Smooth muscle cell (in vitro differentiated cells): ENCODE results near the gene NUBP1. TPM values are rescaled to one million over a fixed set of nuclear protein-coding genes. Genes with fewer than 3 reads are reported as not detected.
"Not testable (repeated sequence)": the region's sequence is repeated elsewhere in the genome, so short reads cannot be mapped to it uniquely, and the experiment has no call there.

Source experiments
- DNase-seq: peaks from one replicate; lab custom pipeline; 2025; ENCODE audit not compliant: unreplicated experiment; lab: John Stamatoyannopoulos, UW
- H2AFZ ChIP-seq: fragments of 200-600 bp; sonication (generic); 2 replicates; pipeline ENCODE4 v1.6.0; 2016; ENCODE audit warnings: antibody characterized with exemption, low read depth, mild to moderate bottlenecking
- H3F3A ChIP-seq: fragments of 200-600 bp; sonication (generic); 2 replicates; pipeline ENCODE4 v1.6.0; 2017; ENCODE audit warnings: antibody characterized with exemption, low read depth
- H3K27ac ChIP-seq: fragments of 200-600 bp; sonication (generic); 2 replicates; pipeline ENCODE4 v1.5.1; 2016; ENCODE audit warnings: low read depth, mild to moderate bottlenecking
- H3K27me3 ChIP-seq: fragments of 200-600 bp; sonication (generic); 2 replicates; pipeline ENCODE4 v1.6.1; 2016; ENCODE audit warnings: low read depth, mild to moderate bottlenecking
- H3K36me3 ChIP-seq: fragments of 200-600 bp; sonication (generic); 2 replicates; pipeline ENCODE4 v1.5.1; 2016; ENCODE audit warnings: low read depth
- H3K4me1 ChIP-seq: fragments of 200-600 bp; sonication (generic); 2 replicates; pipeline ENCODE4 v1.5.1; 2016; ENCODE audit warnings: low read depth
- H3K4me2 ChIP-seq: fragments of 200-600 bp; sonication (generic); 2 replicates; pipeline ENCODE4 v1.6.0; 2016; ENCODE audit warnings: mild to moderate bottlenecking
- H3K4me3 ChIP-seq: fragments of 200-600 bp; sonication (generic); 2 replicates; pipeline ENCODE4 v1.5.1; 2016; ENCODE audit warnings: mild to moderate bottlenecking
- H3K79me2 ChIP-seq: fragments of 200-600 bp; sonication (generic); 2 replicates; pipeline ENCODE4 v1.6.0; 2016; ENCODE audit warnings: low read depth, mild to moderate bottlenecking
- H3K9ac ChIP-seq: fragments of 200-600 bp; sonication (generic); 2 replicates; pipeline ENCODE4 v1.6.0; 2016; ENCODE audit warnings: low read depth
- H3K9me3 ChIP-seq: fragments of 200-600 bp; sonication (generic); replicated peaks from 2 replicates; pipeline ENCODE4 v1.5.1; 2016; ENCODE audit warnings: low read depth
- H4K20me1 ChIP-seq: fragments of 200-600 bp; sonication (generic); 2 replicates; pipeline ENCODE4 v1.6.0; 2016; ENCODE audit warnings: low read depth
- CTCF ChIP-seq: fragments of 200-600 bp; sonication (generic); IDR thresholded peaks from 2 replicates; pipeline ENCODE4 v1.5.1; 2017; ENCODE audit warnings: borderline replicate concordance, mild to moderate bottlenecking, antibody characterized with exemption; ENCODE audit not compliant: insufficient read depth, poor library complexity, severe bottlenecking
- WGBS: methylation state at CpG from one replicate; pipeline ENCODE4 v1.1.7; 2016; ENCODE audit warnings: low lambda C conversion rate; 5-methylcytosine and 5-hydroxymethylcytosine counted together
- polyA plus RNA-seq: library from polyadenylated mRNA; unstranded; fragments of >200 nt; fragmentation: Nextera tagmentation; extraction: Ambion mirVana; gene quantifications from 2 replicates; pipeline ENCODE4 v1.2.1, GENCODE V29; 2016
- total RNA-seq: library from RNA; depleted of rRNA; stranded (reverse); fragments of >200 nt; gene quantifications from 2 replicates; pipeline ENCODE4 v1.2.3, GENCODE V29; 2014

Gene NUBP1
- total and polyA plus RNA-seq, 2 experiments from 2014 or later, result 7.6 to 11.8 TPM

GRCh38 chr16:10787304-10787703, 43.7 kb downstream of the NUBP1 start:
- Histone ChIP-seq H3K36me3 (no peaks in the 10 kb centered on the region), H3F3A (no peaks in the 10 kb centered on the region), H3K4me3 (no peak overlapping the region), H3K79me2 (no peaks in the 10 kb centered on the region), H3K9ac (no peak overlapping the region), H3K4me1 (no peaks in the 10 kb centered on the region), H3K27ac (no peak overlapping the region), H3K9me3 (no peaks in the 10 kb centered on the region), H2AFZ (no peak overlapping the region), H3K27me3 (no peaks in the 10 kb centered on the region), H3K4me2 (no peak overlapping the region), H4K20me1 (no peaks in the 10 kb centered on the region)
- 95% methylated on average over 5 of the region's 5 CpGs for WGBS
- no peak for TF ChIP-seq CTCF
- DNase-seq, result no peak

GRCh38 chr16:10788630-10789029, 45.0 kb downstream of the NUBP1 start:
- H3K27me3 ChIP-seq, H3F3A ChIP-seq, H4K20me1 ChIP-seq, H3K9me3 ChIP-seq, H2AFZ ChIP-seq, DNase-seq, H3K9ac ChIP-seq, H3K27ac ChIP-seq, H3K36me3 ChIP-seq, H3K4me1 ChIP-seq, H3K4me3 ChIP-seq, H3K79me2 ChIP-seq, H3K4me2 ChIP-seq: not testable (repeated sequence)
- 71% methylated on average over 4 of the region's 4 CpGs for WGBS

GRCh38 chr16:10791048-10791447, 47.4 kb downstream of the NUBP1 start:
- 92% methylated on average over 4 of the region's 4 CpGs for WGBS
- TF ChIP-seq CTCF, result no peak
- no peak overlapping the region for H3K4me3 ChIP-seq

GRCh38 chr16:10799736-10800135, 56.1 kb downstream of the NUBP1 start:
- Histone ChIP-seq H3F3A (no peaks in the 10 kb centered on the region), H3K4me2 (no peak overlapping the region), H3K9me3 (no peaks in the 10 kb centered on the region), H3K79me2 (no peaks in the 10 kb centered on the region), H3K27me3 (no peaks in the 10 kb centered on the region), H4K20me1 (no peaks in the 10 kb centered on the region), H3K27ac (no peak overlapping the region), H3K4me3 (no peak overlapping the region), H3K9ac (no peak overlapping the region), H3K4me1 (no peaks in the 10 kb centered on the region), H2AFZ (no peak overlapping the region), H3K36me3 (no peaks in the 10 kb centered on the region)
- TF ChIP-seq CTCF, result no peak
- DNase-seq, result no peak
- 83% methylated on average over 3 of the region's 3 CpGs for WGBS

More at GRCh38 chr16:10791048-10791447, 47.4 kb downstream of the NUBP1 start:
- Histone ChIP-seq H2AFZ (no peak overlapping the region), H4K20me1 (no peaks in the 10 kb centered on the region), H3K79me2 (no peaks in the 10 kb centered on the region), H3K4me2 (no peak overlapping the region), H3K4me1 (peaks cover 4% of the 10 kb centered on the region), H3K9me3 (no peaks in the 10 kb centered on the region), H3F3A (no peaks in the 10 kb centered on the region), H3K36me3 (no peaks in the 10 kb centered on the region), H3K27me3 (no peaks in the 10 kb centered on the region), H3K9ac (no peak overlapping the region), H3K27ac (no peak overlapping the region)
- DNase-seq, result no peak
